ENCODE measurements around the gene TPX2.

DNA sequence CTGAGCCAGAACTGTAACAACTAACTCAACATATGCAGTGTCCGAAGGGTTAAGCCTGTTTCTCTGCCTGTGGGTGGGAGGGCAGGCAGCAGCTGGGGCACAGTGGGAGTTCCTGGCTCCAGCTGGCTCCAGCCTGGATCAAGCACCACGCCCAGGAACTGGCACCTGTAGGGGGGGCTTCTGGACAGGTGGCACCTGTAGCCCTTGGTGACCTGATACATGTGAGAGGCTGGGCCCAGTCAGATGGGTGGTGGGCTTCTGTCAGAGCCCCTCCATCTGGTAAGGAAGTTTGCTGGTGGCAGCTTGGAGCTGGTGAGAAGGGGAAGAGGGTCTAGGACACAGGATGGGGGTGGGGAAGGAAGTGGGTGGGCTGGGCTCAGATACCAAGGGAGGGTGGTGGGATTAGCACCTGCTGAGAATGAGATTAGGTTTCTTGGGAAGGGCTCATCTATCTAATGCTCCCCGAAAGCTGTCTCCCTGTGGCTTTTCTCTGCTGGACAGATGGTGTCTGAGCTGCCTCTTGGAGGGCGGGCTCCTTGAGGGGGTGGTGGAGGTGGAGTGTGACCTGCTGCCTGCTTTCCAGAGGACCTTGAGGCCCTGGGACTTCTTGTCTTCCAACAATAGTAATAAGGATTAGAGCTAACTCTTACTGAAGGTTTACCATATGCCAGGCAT lies 45.0 kb upstream of the TPX2 start:
- TF ChIP-seq POLR2A (IDR thresholded peaks at IDR 0.05; ENCODE audit: low read depth, low read length) (no peak), POLR2AphosphoS5 (IDR thresholded peaks at IDR 0.05; ENCODE audit: low read depth, low read length) (no peak), TAF1 (IDR thresholded peaks at IDR 0.05; ENCODE audit: borderline replicate concordance, low read depth, low read length) (no peak)

Data from GM12892 (cell line).